Heart left ventricle (tissue), 16 donors: ENCODE measurements around the gene PDE9A. TPM values are rescaled to one million over a fixed set of nuclear protein-coding genes. Genes with fewer than 3 reads are reported as not detected.
A peak's percentile ranks its signal among the peaks of the same experiment; 100 is the strongest.

Experiments used
- ATAC-seq, 4 donors: fragments of 200-7000 bp; cut with Tn5 transposase; one replicate each; pipeline ENCODE4 v1.9.1; 2020 to 2022; ENCODE audit warnings: moderate library complexity in 4 of 4, mild to moderate bottlenecking in 3 of 4, moderate number of reproducible peaks in 1 of 4
- DNase-seq, 5 donors: peaks; one replicate each; pipeline ENCODE4 v3.0.0-alpha.2; 2020
- H3K27ac ChIP-seq, 12 donors: fragments of 200-600 bp; sonication (generic) in 4 of 12; one replicate each; pipeline versions ENCODE4 v1.5.0 to v1.8.0; 2016 to 2022; ENCODE audit warnings: mild to moderate bottlenecking in 2 of 12
- H3K27me3 ChIP-seq, 9 donors: fragments of 200-600 bp; sonication (generic) in 2 of 9; one replicate each; pipeline versions ENCODE4 v1.5.1 to v1.8.0; 2016 to 2022; ENCODE audit warnings: mild to moderate bottlenecking in 3 of 9
- H3K36me3 ChIP-seq, 9 donors: fragments of 200-600 bp; sonication (generic) in 2 of 9; one replicate each; pipeline versions ENCODE4 v1.5.0 to v1.8.0; 2018 to 2022; ENCODE audit warnings: mild to moderate bottlenecking in 2 of 9
- H3K4me1 ChIP-seq, 12 donors: fragments of 200-600 bp; sonication (generic) in 4 of 12; one replicate each; pipeline versions ENCODE4 v1.5.0 to v1.8.0; 2016 to 2022; ENCODE audit warnings: mild to moderate bottlenecking in 3 of 12
- H3K4me3 ChIP-seq, 12 donors: fragments of 200-600 bp; sonication (generic) in 4 of 12; one replicate each; pipeline versions ENCODE4 v1.5.0 to v1.8.0; 2017 to 2022; ENCODE audit warnings: mild to moderate bottlenecking in 9 of 12, moderate library complexity in 4 of 12
- H3K9me3 ChIP-seq, 12 donors: fragments of 200-600 bp; sonication (generic) in 4 of 12; one replicate each; pipeline versions ENCODE4 v1.5.0 to v1.8.0; 2016 to 2022; ENCODE audit warnings: mild to moderate bottlenecking in 1 of 12
- CTCF ChIP-seq, 12 donors: fragments of 200-600 bp; sonication (generic) in 4 of 12; IDR thresholded peaks; one replicate each; pipeline versions ENCODE4 v1.5.0 to v1.8.0; 2018 to 2022; ENCODE audit warnings: antibody characterized with exemption in 12 of 12, mild to moderate bottlenecking in 5 of 12
- POLR2A ChIP-seq, 2 donors: fragments of 450-650 bp; IDR thresholded peaks; one replicate each; pipeline ENCODE4 v1.6.1; 2017; ENCODE audit warnings: antibody characterized with exemption in 2 of 2, mild to moderate bottlenecking in 2 of 2, moderate library complexity in 2 of 2
- WGBS, 4 donors: extraction: QIAGEN DNeasy Blood & Tissue Kit in 2 of 4; methylation state at CpG; one replicate each; pipeline versions ENCODE4 v1.1.5 to v1.1.7; 2013 to 2018; 5-methylcytosine and 5-hydroxymethylcytosine counted together
- intact Hi-C, 10 donors: fragments of 100-400 bp; cut with DNase I; formaldehyde crosslinking; loops; one replicate each; pipeline versions ENCODE4 v1.11.1 to v1.14.2; 2022
- polyA plus RNA-seq, 2 donors: library from polyadenylated mRNA; stranded (reverse); fragments of 200-250 nt; gene quantifications; one replicate each; pipeline ENCODE4 v1.2.3, GENCODE V29; 2013
- total RNA-seq, 9 donors: library from RNA; depleted of rRNA in 2 of 9; stranded (reverse); fragments of >200 nt in 2 of 9; fragmentation: NEBNext Ultra II Directional in 3 of 9; extraction: Animal tissue kit (Norgen Biotek cat#: 25700) in 3 of 9; gene quantifications; one replicate each; pipeline versions ENCODE4 v1.1.0 to v1.2.4, GENCODE V29; 2016 to 2023
- donor health status: ischemic (EF 13 %, LVEDD 7.1; RV severe dilation, severe dysfunction).
- donor health status: healthy with polysubstance abuse.
- donor health status: DM: no; HTN: yes; CAD: no.
- donor health status: DM: no; HTN: no; CAD: no.
- donor health status: ischemic (EF 25% LVEDD 6.9; RV normal size, moderate dysfunction).
- donor health status: ischemic (EF 25% LVEDD 5.7; RV mildly dilated, moderate dysfunction).
- donor health status: healthy.
- donor health status: DM: yes; HTN: yes; CAD: no.
- donor health status: ischemic (EF 35%, LVEDD 5.7; RV mildly dilated, moderate dysfunction).
- donor health status: nonischemic (EF 11% LVEDD 7.7; RV severe dilation, severe dysfunction).
- donor health status: DM: yes; HTN: yes; CAD: no.
- donor health status: PGD.
- donor health status: ischemic (EF 29% LVEDD 5.4; RV normal size, mild dysfunction).
- donor health status: nonischemic (EF 23%, LVEDD 6.1; RV moderate dilation, normal function).

PDE9A gene
- total and polyA plus RNA-seq, 11 donors, result 1.5 to 4.0 (median 3.1) TPM

DNA sequence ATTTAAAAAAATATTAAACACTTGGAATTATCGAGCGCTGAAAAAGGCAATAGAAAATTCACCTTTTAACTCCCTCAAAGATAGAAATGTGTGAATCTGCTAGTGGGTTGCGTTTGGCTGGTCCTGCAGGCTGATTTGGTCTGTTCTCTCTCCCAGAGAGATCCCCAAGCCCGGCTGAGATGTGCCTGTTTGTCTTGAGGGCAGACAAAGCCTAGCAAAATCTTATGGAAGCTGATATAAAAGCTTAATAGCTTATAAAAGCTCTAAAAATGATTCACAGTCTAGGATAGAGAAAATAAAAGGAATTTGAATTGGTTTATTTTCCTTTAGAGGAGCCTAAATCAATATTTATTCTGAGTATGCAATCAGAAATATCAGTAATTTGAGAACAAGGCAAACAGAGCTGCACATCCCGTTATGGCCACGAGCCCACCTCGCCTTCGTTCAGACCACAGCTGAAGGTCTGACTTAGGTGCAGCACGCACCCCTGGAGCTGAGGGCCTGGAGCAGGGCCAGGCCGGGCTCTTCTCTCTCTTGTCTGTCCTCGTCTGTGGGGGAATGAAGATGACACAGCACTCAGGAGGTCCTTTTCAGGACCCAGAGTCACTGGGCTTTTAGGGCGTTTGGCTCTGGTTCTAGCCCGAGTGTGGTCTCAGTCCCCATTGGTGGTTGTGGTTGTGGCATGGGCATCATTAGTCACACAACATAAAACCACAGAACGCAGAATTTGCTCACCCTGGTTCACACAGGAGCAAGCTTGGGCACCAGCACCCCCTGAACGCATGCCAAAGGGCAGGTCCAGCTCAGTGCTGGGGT is 18.6 kb downstream of the PDE9A start:
- peaks cover 0 to 38% (median 12%) of the 10 kb centered on the region in 12 donors for H3K4me1 ChIP-seq
- H3K27ac ChIP-seq, result peak overlapping the region in 1 of 12 donors; percentile 79
- TF ChIP-seq CTCF (IDR thresholded peaks at IDR 0.05) (no peak), POLR2A (IDR thresholded peaks at IDR 0.05) (no peak)
- ATAC-seq, result no peak
- no peak for DNase-seq
- 84 to 92% (median 89%) methylated on average over 12 to 15 of the region's 15 CpGs for WGBS, 4 donors
- no peaks in the 10 kb centered on the region for H3K36me3 ChIP-seq
- H3K27me3 ChIP-seq, result no peaks in the 10 kb centered on the region
- H3K4me3 ChIP-seq, result no peak overlapping the region
- no peaks in the 10 kb centered on the region for H3K9me3 ChIP-seq
- intact Hi-C loops, result loop anchor here in 1 of 10 donors (10.0 kb wide), 1 partner anchor 73 kb away; no protein-coding TSS in a partner anchor

DNA sequence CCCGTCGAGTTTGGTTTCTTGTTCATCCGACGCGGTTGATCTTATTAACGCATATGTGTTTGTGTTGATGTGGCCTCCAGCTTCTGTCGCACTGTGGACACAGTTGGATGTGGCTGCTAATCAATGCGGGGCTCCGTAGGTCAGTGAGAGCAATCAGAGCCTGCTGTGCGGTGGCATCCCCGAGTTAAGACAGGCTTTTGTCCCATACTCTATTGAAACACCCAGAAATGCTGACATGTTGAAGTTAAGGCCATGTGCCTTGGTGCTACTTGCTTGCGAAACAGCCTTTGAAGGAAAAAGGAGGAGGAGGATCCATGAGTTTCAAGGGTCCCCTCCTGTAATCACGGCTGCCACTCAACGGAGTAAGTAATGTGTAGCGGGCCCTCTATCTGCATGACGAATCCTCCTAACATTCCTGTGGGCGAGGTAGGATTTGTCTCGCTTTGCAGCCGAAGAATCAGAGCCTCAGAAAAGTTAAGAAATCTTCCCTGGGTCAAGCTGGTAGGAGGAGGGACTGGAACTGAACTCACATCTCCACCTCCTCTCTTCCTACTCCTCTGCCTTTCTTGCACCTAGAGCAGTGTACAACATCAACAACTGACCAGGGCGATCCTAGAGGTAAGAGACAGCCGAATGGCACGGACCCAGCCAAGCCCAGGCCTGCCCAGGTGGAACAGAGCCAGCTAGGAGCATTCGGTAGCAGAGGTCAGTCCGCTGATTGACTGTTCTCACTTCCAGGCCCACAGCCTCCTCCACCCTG is 19.5 kb downstream of the PDE9A start:
- peak overlapping the region in 1 of 12 donors; percentile 79 for H3K27ac ChIP-seq
- 86 to 90% (median 88%) methylated on average over 24 of the region's 24 CpGs for WGBS, 4 donors
- H3K27me3 ChIP-seq, result no peaks in the 10 kb centered on the region
- ATAC-seq, result no peak
- intact Hi-C loops, result loop anchor here in 1 of 10 donors (10.0 kb wide), 1 partner anchor 72 kb away; no protein-coding TSS in a partner anchor
- no peaks in the 10 kb centered on the region for H3K36me3 ChIP-seq
- H3K4me3 ChIP-seq, result no peak overlapping the region
- H3K4me1 ChIP-seq, result peaks cover 0 to 42% (median 18%) of the 10 kb centered on the region in 12 donors
- DNase-seq, result no peak
- no peaks in the 10 kb centered on the region for H3K9me3 ChIP-seq
- TF ChIP-seq POLR2A (IDR thresholded peaks at IDR 0.05) (no peak), CTCF (IDR thresholded peaks at IDR 0.05) (no peak)

DNA sequence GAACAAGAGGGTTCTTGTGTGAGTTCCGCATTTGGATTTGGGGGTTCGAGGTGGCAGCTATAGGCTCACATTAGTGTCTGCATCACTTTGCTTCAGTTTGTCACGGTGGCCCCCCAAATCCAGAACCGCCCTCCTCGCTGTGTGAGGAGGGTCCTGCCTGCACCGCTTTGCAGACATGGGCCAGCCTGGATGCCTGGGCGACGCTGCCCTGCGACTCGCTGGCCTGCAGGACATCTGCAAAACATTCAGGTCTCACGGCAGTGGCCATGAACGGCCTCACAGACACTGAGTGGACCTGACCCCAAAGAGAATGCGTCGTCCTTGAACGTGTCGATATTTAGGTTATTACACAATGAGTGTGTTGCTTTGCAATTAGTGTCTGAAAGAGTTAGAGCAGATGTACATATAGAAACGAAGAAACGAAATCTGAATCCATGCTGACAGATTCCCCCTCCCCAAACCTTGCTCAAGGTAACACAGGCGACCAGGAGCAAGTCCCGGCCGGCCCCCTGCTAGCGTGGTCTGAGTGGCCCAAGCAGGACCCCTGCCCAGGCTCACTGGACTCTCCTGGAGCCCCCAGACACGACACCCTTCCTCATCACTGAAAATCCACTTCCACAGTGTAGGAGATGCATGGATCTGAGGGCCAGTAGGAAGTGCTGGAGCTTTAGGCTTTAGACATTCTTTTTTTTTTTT is 20.4 kb downstream of the PDE9A start:
- DNase-seq, result no peak
- ATAC-seq, result no peak
- Histone ChIP-seq H3K36me3 (no peaks in the 10 kb centered on the region), H3K4me1 (peaks cover 0 to 39% (median 22%) of the 10 kb centered on the region in 12 donors), H3K4me3 (peak overlapping the region in 2 of 12 donors; percentile 31 to 35), H3K27ac (peak overlapping the region in 9 of 12 donors; percentile 44 to 79 (median 60)), H3K27me3 (no peaks in the 10 kb centered on the region), H3K9me3 (no peaks in the 10 kb centered on the region)
- no peak for TF ChIP-seq POLR2A (IDR thresholded peaks at IDR 0.05)
- TF ChIP-seq CTCF (IDR thresholded peaks at IDR 0.05), result no peak
- 81 to 93% (median 87%) methylated on average over 23 of the region's 23 CpGs for WGBS, 4 donors
- intact Hi-C loops, result loop anchor here in 1 of 10 donors (10.0 kb wide), 1 partner anchor 71 kb away; no protein-coding TSS in a partner anchor
